Activated T-cell treated with anti-CD3 and anti-CD28 coated beads, Interleukin-2, amount 50 U/mL, for 1 hour (primary cell): ENCODE measurements around the gene S100PBP.

Experiments used
- DNase-seq: peaks from one replicate; pipeline ENCODE4 v3.0.0-alpha.2; 2020

The S100PBP gene

DNA sequence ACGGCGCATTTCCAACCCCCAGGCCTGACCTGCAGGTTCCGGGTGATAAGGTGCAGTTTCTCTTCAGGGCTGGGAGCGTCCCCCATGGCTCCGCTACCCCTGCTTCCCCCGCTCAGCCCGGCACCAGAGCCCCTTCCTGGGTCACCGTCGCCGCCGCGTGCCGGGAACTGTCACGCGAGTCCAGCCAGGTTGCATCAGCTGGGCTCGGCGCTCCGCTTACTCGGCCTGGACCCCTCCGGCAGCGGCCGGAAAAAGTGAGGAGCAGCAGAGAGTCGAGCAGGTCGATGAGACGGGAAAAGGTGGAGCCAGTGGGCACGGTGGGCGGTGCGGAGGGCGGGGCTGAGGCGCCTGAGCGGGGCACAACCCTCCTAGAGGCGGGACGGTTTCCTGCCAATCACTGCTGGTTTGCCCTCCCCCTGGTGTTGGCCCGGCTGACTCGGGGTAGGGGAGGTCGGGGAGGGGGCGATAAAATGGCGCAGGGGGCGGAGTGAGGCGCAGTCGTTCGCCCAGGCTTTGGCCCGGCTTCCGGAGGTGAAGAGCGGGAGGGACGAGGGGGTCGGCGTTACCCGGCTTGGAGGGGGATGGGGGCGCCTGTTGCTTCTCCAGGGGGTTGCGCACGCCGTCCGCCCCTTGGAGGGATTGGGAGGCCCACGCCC is at the start of gene S100PBP, which contains the start of gene YARS1:
TSS of gene S100PBP (plus strand) at position 495 of the 656 bp plus-strand sequence. CDS start 8,447 bp downstream, outside the sequence.
TSS of gene YARS1 (minus strand) at position 200 of the 656 bp plus-strand sequence. CDS start at position 86, 114 bp downstream.
- DNase-seq, result peak; percentile 100

DNA sequence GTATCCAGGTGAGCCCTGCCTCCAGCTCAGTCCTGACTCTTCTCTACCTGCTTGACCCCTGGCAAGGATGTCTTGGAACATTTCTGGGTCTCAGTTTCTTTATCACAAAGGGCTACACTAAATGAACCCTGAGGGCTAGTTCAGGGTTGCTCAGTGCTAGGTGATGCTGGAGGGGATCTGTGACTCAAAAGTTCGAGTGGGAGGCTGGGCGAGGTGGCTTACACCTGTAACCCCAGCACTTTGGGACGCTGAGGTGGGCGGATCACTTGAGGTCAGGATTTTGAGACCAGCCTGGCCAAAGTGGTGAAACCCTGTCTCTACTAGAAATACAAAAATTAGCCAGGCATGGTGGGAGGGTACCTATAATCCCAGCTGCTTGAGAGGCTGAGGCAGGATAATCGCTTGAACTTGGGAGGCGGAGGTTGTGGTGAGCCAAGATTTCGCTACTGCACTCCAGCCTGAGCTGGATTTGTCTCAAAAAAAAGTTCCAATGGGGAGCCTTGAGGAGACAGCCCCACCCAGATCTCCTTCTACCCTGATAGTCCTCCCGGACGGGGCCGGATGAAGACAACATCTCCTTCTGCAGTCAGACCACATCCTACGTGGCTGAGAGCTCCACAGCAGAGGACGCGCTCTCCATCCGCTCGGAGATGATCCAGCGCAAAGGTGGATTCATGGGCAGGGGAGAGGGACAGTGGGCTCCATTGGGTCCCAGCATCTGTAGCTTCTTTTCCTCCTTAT is 49.2 kb upstream of the S100PBP start:
- no peak for DNase-seq

GRCh38 chr1:32769524-32770220 is 47.8 kb upstream of the S100PBP start:
- DNase-seq, result no peak

DNA sequence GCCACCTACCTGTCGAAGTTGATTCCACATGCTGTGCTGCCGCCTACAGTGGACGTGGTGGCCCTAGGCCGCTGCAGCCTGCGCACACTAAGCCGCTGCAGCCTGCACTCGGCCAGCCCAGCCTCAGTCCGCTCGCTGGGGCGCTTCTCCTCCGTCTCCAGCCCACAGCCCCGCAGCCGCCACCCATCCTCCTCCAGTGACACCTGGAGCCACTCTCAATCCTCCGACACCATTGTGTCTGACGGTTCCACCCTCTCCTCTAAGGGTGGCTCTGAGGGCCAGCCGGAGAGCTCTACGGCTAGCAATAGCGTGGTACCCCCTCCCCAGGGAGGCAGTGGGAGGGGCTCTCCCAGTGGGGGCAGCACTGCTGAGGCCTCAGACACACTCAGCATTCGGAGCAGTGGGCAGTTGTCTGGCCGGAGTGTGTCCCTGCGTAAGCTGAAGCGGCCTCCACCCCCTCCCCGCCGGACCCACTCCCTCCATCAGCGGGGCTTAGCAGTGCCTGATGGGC is 47.2 kb upstream of the S100PBP start:
- DNase-seq, result no peak

GRCh38 chr1:32770741-32771548 is 46.5 kb upstream of the S100PBP start:
- no peak for DNase-seq

- DNase-seq, result no peak
Observed at GRCh38 chr1:32771561-32772280, 45.7 kb upstream of the S100PBP start.

GRCh38 chr1:32772281-32773017 is 45.0 kb upstream of the S100PBP start:
- no peak for DNase-seq

DNA sequence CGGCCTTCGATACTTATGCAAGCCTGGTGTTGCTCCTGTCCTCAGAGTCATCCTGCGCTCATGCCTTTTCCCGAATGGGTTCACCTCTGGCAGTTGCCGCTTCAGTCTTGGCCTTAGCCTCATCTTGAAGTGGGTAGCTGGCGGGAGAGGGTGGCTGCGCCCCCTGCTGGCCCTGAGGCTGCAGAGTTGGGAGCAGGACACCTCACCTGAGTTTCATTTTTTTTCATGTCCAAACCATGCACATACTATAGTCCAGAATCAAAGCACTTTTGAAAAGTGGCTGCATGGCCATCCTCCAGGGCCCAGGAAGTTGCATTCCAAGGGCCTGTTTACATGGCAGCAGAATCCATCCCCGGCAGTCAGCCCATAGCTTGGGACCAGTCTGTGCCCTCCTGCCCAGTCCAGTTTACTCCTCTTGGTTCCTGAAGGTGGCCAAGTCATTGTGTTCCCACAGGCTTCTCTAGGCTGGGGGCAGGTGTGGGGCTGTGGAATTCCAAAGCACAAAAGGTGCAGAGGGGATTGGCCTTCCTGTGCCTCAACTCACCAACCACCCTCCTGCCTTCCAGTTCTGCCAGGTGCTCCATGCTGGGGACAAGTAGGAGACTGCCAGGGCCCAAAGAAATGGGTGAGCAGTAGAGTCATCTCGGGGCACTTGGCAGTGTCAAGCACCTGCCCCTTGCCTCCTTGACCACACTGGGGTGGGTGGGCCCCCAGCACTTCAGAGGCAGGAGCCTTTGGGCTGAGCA is 44.3 kb upstream of the S100PBP start:
- peak; percentile 79 for DNase-seq

DNA sequence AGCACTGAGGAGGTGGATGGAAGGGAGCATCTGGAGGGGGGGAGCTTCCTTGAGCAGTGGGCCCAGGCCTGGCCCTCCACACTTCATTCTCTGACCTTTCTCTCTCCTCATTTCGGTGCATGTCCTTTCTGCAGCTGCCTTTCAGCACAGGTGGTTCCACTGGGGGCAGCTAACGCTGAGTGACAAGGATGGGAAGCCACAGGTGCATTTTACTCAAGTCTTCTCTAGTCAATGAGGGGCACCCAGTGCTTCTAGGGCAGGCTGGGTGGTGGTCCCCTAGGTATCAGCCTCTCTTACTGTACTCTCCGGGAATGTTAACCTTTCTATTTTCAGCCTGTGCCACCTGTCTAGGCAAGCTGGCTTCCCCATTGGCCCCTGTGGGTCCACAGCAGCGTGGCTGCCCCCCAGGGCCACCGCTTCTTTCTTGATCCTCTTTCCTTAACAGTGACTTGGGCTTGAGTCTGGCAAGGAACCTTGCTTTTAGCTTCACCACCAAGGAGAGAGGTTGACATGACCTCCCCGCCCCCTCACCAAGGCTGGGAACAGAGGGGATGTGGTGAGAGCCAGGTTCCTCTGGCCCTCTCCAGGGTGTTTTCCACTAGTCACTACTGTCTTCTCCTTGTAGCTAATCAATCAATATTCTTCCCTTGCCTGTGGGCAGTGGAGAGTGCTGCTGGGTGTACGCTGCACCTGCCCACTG is 43.5 kb upstream of the S100PBP start:
- no peak for DNase-seq

DNA sequence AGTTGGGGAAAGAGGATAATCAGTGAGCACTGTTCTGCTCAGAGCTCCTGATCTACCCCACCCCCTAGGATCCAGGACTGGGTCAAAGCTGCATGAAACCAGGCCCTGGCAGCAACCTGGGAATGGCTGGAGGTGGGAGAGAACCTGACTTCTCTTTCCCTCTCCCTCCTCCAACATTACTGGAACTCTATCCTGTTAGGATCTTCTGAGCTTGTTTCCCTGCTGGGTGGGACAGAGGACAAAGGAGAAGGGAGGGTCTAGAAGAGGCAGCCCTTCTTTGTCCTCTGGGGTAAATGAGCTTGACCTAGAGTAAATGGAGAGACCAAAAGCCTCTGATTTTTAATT is 43.0 kb upstream of the S100PBP start:
- DNase-seq, result no peak

DNA sequence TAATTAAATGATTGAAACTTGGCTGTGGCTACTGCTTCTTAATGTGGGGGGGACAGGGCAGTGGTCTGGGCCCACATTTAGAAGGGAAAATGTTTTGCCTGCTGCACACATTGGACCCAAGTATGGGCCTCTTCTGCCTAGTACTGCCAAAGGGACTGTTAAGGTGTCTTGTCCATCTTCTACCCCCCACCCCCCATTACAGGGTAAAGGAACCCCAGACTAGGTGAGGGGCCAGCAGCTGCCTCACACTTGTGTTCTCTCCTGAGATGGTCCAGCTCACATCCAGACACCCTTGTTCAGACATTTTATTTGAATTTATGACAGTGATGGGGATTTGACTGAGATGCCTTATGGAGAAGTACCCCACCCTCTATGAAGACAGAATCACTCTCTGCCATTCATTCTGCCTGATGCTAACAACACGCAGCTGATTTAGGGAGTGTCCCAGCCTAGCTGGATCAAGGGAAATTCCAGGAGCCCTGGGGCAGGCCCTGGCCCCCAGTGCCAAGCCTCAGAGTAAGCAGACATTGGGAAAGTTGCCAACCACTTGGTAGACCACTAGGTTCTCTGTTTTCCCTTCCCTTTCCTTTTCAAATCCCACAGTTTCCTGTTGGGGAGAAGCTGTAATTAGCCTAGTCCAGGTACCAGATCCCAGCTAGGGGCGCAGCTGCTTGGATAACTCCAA is 42.4 kb upstream of the S100PBP start:
- no peak for DNase-seq

DNA sequence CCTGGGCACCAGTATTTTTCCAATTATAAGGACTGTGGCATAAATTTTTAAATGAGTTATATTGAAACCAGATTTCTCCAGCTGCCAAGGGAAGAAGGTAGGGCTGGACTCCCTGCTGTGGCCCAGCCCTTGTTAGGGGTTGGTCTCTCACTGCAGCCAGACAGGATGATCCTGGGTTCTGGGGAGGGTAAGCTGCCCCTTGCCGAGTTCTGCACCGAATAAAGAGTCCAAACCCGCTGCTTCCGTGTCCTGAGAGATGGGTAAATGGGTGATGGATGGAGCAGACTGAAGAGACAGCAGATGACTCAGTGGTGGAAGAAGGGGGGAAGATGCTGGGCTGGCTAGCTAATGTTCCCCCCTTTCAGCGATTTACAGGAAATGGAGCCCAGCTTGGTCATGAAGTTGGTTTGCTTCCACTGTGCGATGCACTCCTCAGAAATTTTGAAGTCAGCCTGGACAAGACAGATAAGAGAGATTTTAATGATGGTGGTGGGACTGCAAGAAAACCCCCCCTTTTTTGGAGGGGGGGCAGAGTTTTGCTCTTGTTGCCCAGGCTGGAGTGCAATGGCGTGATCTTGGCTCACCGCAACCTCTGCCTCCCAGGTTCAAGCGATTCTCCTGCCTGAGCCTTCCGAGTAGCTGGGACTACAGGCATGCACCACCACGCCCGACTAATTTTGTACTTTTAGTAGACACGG is 41.7 kb upstream of the S100PBP start:
- no peak for DNase-seq

DNA sequence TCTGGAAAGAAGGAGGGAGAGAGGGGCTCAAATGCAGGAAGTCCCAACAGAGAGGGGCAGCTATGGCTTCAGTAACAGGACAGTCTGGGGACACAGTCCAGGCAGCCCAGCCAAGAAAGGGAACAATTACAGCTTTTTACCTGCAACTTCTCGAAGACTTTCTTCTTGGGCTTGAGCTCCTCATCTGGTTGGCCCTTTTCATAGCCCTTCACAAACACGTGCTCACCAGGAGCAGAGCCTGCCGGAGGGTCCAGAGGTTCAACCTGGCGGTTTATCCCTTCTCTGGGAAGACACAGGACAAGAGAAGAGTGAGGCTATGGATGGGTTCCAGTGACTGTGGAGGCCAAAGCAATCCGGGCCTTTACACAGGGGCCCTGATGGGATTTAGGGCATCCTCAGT is 38.2 kb upstream of the S100PBP start:
- DNase-seq, result no peak

DNA sequence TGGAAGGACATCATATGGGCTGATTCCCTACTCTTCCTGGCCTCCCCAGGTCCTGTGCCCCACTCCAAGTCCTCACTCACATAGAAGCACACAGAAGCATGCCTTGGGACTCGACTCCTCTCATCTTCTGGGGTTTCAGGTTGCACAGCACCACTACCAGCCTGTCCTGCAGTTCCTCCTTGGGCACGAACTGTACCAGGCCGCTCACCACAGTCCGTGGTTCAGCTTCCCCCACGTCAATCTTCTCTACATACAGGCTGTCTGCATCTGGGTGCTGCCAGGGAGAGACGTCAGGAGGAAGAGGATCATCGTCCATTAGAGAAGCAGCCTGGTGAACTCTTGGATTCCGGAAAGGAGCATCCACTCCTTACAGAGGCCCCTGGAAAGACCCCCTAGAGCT is 37.4 kb upstream of the S100PBP start:
- DNase-seq, result no peak

- no peak for DNase-seq
Observed at GRCh38 chr1:32780628-32781234, 36.7 kb upstream of the S100PBP start.

DNA sequence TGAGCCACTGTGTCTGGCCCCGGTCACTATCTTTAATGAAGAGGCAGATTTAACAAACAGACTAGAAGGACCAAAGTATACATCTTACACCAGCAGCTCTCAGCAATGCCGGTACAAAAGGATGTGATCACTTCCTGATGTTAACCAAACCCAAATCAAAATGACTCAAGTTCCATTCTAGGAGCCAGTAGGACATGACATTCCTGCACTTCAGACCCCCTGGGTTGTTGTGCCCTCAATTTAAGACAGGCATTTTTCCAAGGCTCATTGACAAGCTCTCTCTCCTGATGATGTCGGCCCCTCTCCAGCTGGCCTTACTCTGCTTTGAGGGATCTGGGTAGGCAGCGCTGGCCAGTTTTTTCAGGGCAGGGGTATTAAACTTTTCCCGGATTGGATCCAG is 35.4 kb upstream of the S100PBP start:
- DNase-seq, result no peak

GRCh38 chr1:32783851-32784250 is 33.6 kb upstream of the S100PBP start:
- DNase-seq, result no peak

DNA sequence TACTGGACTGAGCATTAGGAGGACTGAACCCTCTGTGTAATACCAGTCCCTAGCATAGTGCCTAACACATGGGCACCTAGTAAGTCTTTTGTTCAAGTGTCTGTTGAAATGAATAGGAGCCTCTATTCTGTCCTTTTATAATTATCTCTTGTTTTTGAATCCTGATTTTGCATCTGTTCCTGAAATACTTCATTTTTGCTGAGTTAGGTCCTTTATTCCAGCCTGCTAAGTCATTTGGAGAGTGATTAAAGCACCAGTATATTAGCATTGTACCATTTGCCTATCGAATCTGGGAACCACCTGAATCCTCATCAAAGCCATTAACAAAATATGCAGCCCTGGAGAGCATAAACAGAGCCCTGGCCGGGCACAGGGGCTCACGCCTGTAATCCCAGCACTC is 32.6 kb upstream of the S100PBP start:
- no peak for DNase-seq
